Keratinocyte (primary cell): ENCODE measurements around the gene RNF157.

Experiments used
- CTCF ChIP-seq, 3 experiments: IDR thresholded peaks in 1 of 3; conservative IDR thresholded peaks in 1 of 3; optimal IDR thresholded peaks in 1 of 3; 2 replicates in 2 of 3; 3 replicates in 1 of 3; pipeline versions ENCODE3 to v1.5.1; 2011; ENCODE audit warnings: low read length in 3 of 3, mild to moderate bottlenecking in 3 of 3, moderate library complexity in 2 of 3, control low read depth in 1 of 3, inconsistent platforms in 1 of 3; ENCODE audit not compliant: insufficient read depth in 2 of 3; ENCODE audit errors: extremely low read depth in 1 of 3
- EZH2 ChIP-seq: IDR thresholded peaks from one replicate; pipeline ENCODE4 v1.6.1; 2012; ENCODE audit warnings: inconsistent platforms, mild to moderate bottlenecking, low read length, moderate library complexity

GRCh38 chr17:76170114-76170513 lies 70.2 kb downstream of the RNF157 start:
- no peak for TF ChIP-seq CTCF (optimal IDR thresholded peaks at IDR 0.05 in 1 of 3, IDR thresholded peaks at IDR 0.05 in 1 of 3, conservative IDR thresholded peaks at IDR 0.05 in 1 of 3; ENCODE audit: extremely low read depth in 1 of 3, insufficient read depth in 2 of 3, low read length in 3 of 3)
- TF ChIP-seq EZH2 = no peak
